ENCODE results near the gene SOX18. TPM values are rescaled to one million over a fixed set of nuclear protein-coding genes. Genes with fewer than 3 reads are reported as not detected.

SOX18 gene
- total and polyA plus RNA-seq, 2 of the 8 experiments (the other 6 are each of a cell fraction or from before 2014, with no cell fraction given), result 0.09 TPM; not detected in 1

- ChIA-PET CTCF (ENCODE audit: partially characterized antibody) (interaction anchor here (0.8 to 3.1 kb wide), 10 partner anchors 10 to 49 kb away, joined by 3 to 33 read pairs (median 8); partner anchors contain the start of genes C20orf204, LKAAEAR1, OPRL1 and RGS19), POLR2A (ENCODE audit: partially characterized antibody) (interaction anchor here (1.0 to 4.5 kb wide), 4 partner anchors 10 to 53 kb away, joined by 4 to 27 read pairs (median 4); partner anchors contain the start of genes OPRL1 and RGS19)
- peak overlapping the region; percentile 52; the same call in 1 of the 2 replicates for H2BK5ac ChIP-seq (ENCODE audit: low read depth, low read length)
- no peak overlapping the region for H3K4me2 ChIP-seq (ENCODE audit: insufficient read depth in 1 of 2, low read depth in 2 of 2, low read length in 2 of 2)
- no peaks in the 10 kb centered on the region for H3K79me2 ChIP-seq (ENCODE audit: control insufficient read depth in 1 of 2, insufficient read depth in 2 of 2, low read length in 2 of 2)
- 0 out of 8 replicates have a peak, but pooled peaks cover 0 to 3% (median 0%) of the 10 kb centered on the region in 4 experiments for H3K36me3 ChIP-seq (ENCODE audit: control insufficient read depth in 2 of 4, insufficient read depth in 4 of 4, low read length in 3 of 4)
- no peak overlapping the region for H2BK15ac ChIP-seq (ENCODE audit: low read length)
- H3K4ac ChIP-seq (replicated peaks; ENCODE audit: insufficient read length, low read depth, low read length), result no peak overlapping the region
- no peaks in the 10 kb centered on the region for H3K27me3 ChIP-seq (replicated peaks in 1 of 4; ENCODE audit: control insufficient read depth in 3 of 4, extremely low read depth in 1 of 4, insufficient read depth in 3 of 4, low read length in 3 of 4)
- H3K23ac ChIP-seq (ENCODE audit: insufficient read length), result no peak overlapping the region
- H2BK20ac ChIP-seq (ENCODE audit: low read length), result no peak overlapping the region
- H3K18ac ChIP-seq (ENCODE audit: extremely low read depth, low read length), result no peak overlapping the region
- H3K23me2 ChIP-seq (ENCODE audit: low read depth, low read length), result peaks cover 2% of the 10 kb centered on the region; the same call in 1 of the 2 replicates
- H4K20me1 ChIP-seq (replicated peaks in 1 of 2; ENCODE audit: control insufficient read depth in 1 of 2, insufficient read depth in 2 of 2, low read length in 2 of 2), result peaks cover 2 to 10% of the 10 kb centered on the region in 2 experiments
- no peak overlapping the region for H3K4me3 ChIP-seq (ENCODE audit: extremely low read depth in 1 of 4, insufficient read depth in 2 of 4, low read depth in 3 of 4, low read length in 4 of 4)
- H2BK12ac ChIP-seq (ENCODE audit: low read depth, low read length), result peak overlapping the region; percentile 44; the same call in 1 of the 2 replicates
- H4K5ac ChIP-seq (ENCODE audit: insufficient read length, low read depth, low read length), result no peak overlapping the region
- H3K27ac ChIP-seq (ENCODE audit: low read depth, low read length), result no peak overlapping the region
- 0 out of 2 replicates have a peak, but pooled peaks cover 3% of the 10 kb centered on the region for H3K79me1 ChIP-seq (ENCODE audit: low read depth, low read length)
- no peak for FAIRE-seq
- H3K4me1 ChIP-seq (replicated peaks in 1 of 4; ENCODE audit: control insufficient read depth in 3 of 4, insufficient read depth in 4 of 4, low read length in 3 of 4), result peaks cover 3 to 20% (median 7%) of the 10 kb centered on the region in 4 experiments
- no peak overlapping the region for H4K91ac ChIP-seq (replicated peaks; ENCODE audit: insufficient read length, low read length)
- 87% methylated on average over 7 of the region's 12 CpGs; no CpG with 5 or more reads in 1 of the 2 experiments for WGBS, 2 experiments (ENCODE audit: extremely low coverage in 1 of 2, insufficient coverage in 1 of 2, insufficient read length in 1 of 2, insufficient replicate concordance in 2 of 2, low coverage in 1 of 2, low lambda C conversion rate in 2 of 2, missing lambda C conversion rate in 1 of 2)
- no peaks in the 10 kb centered on the region for H3K9me3 ChIP-seq (ENCODE audit: insufficient read depth in 2 of 2, low read depth in 1 of 2, low read length in 1 of 2)
- H3K56ac ChIP-seq (replicated peaks; ENCODE audit: insufficient read length, low read depth, low read length), result no peak overlapping the region
- H4K8ac ChIP-seq (ENCODE audit: extremely low read depth, insufficient read depth, low read length), result no peak overlapping the region
- no peak overlapping the region for H3K14ac ChIP-seq (ENCODE audit: insufficient read length)
- H3K9ac ChIP-seq (replicated peaks in 1 of 4; ENCODE audit: extremely low read depth in 1 of 4, low read depth in 3 of 4, low read length in 3 of 4), result no peak overlapping the region
- no peak overlapping the region for H2BK120ac ChIP-seq (replicated peaks; ENCODE audit: low read depth, low read length)
- no peak for DNase-seq (ENCODE audit: low read depth in 1 of 2, low spot score in 2 of 2)
- no peak overlapping the region for H2AFZ ChIP-seq (ENCODE audit: low read length)
- 0 out of 2 replicates have a peak overlapping the region, but pooled peaks have one; percentile 65 for H2AK5ac ChIP-seq (ENCODE audit: low read depth, low read length)
- TF ChIP-seq GABPA (IDR thresholded peaks at IDR 0.05; ENCODE audit: borderline replicate concordance, insufficient read depth, low read length) (no peak), SRF (IDR thresholded peaks at IDR 0.05; ENCODE audit: low read depth, low read length) (no peak), BRCA1 (IDR thresholded peaks at IDR 0.05; ENCODE audit: low read depth, low read length) (no peak), TCF12 (IDR thresholded peaks at IDR 0.05; ENCODE audit: low read depth, low read length) (no peak)
These were observed 18.4 kb upstream of the SOX18 start for GRCh38 chr20:64067733-64068307.

All from H1 (cell line).